Gastrocnemius medialis (tissue), 4 donors: ENCODE results near the gene C2CD3.

Experiments used
- CTCF ChIP-seq, 5 experiments: fragments of 450-650 bp in 3 of 5; fragments of 200-600 bp in 2 of 5; sonication (generic) in 2 of 5; IDR thresholded peaks in 4 of 5; conservative IDR thresholded peaks in 1 of 5; 1 replicate in 4 of 5; 2 replicates in 1 of 5; pipeline ENCODE4 v1.5.1; 2016 to 2019; ENCODE audit warnings: antibody characterized with exemption in 5 of 5, mild to moderate bottlenecking in 3 of 5, moderate library complexity in 3 of 5
- POLR2A ChIP-seq, 2 donors: fragments of 450-650 bp; IDR thresholded peaks; one replicate each; pipeline ENCODE4 v1.6.1; 2017; ENCODE audit warnings: antibody characterized with exemption in 2 of 2, mild to moderate bottlenecking in 2 of 2, moderate library complexity in 2 of 2

GRCh38 chr11:74141908-74142307 lies 28.9 kb downstream of the C2CD3 start:
- TF ChIP-seq POLR2A (IDR thresholded peaks at IDR 0.05) (no peak), CTCF (IDR thresholded peaks at IDR 0.05 in 4 of 5, conservative IDR thresholded peaks at IDR 0.05 in 1 of 5) (no peak)
